HEK293 (cell line): ENCODE results near the gene RPS6KA3.

Experiments used
- CTCF ChIA-PET: fragments of 350-600 bp; formaldehyde crosslinking; extraction: SDS; loops from one replicate; lab custom pipeline; 2021; ENCODE audit warnings: antibody characterized with exemption; lab: Yijun Ruan, JAX
- POLR2A ChIA-PET: fragments of 300-600 bp; formaldehyde crosslinking; extraction: SDS; loops from one replicate; lab custom pipeline; 2020; ENCODE audit warnings: antibody characterized with exemption, inconsistent platforms; lab: Yijun Ruan, JAX
- H3K27ac ChIP-seq: fragments of 200-500 bp; sonication (Bioruptor generic); 2 replicates; pipeline ENCODE4 v1.5.1; 2014; ENCODE audit warnings: low read depth, low read length, control low read depth, inconsistent platforms; ENCODE audit errors: extremely low read depth
- H3K36me3 ChIP-seq, 2 experiments: fragments of 200-500 bp in 1 of 2; sonication (Bioruptor generic) in 1 of 2; 1 replicate in 1 of 2; 2 replicates in 1 of 2; pipeline ENCODE4 v1.5.1; 2014 to 2017; ENCODE audit warnings: inconsistent platforms in 2 of 2, low read length in 2 of 2; ENCODE audit not compliant: control insufficient read depth in 2 of 2, insufficient read depth in 1 of 2
- H3K4me1 ChIP-seq: fragments of 200-500 bp; sonication (Bioruptor generic); 2 replicates; pipeline ENCODE4 v1.5.1; 2014; ENCODE audit warnings: mild to moderate bottlenecking, low read length, inconsistent platforms; ENCODE audit not compliant: control insufficient read depth, insufficient read depth
- H3K4me3 ChIP-seq: 2 replicates; pipeline ENCODE4 v1.5.1; 2011; ENCODE audit warnings: low read depth, mild to moderate bottlenecking, control low read depth, low read length, moderate library complexity
- H3K9me3 ChIP-seq: fragments of 200-500 bp; sonication (Bioruptor generic); 2 replicates; pipeline ENCODE4 v1.5.1; 2014; ENCODE audit warnings: low read depth, low read length, inconsistent platforms; ENCODE audit not compliant: control insufficient read depth, insufficient read depth
- BCL11A ChIP-seq: fragments of 450-650 bp; formaldehyde crosslinking; IDR thresholded peaks from 2 replicates; pipeline ENCODE4 v1.5.1; 2016; ENCODE audit warnings: low read depth, missing biosample characterization, missing genetic modification characterization
- HOXA7 ChIP-seq: sonication (generic); formaldehyde crosslinking; IDR thresholded peaks from 2 replicates; pipeline ENCODE4 v1.8.1; 2022; ENCODE audit warnings: missing genetic modification reagents, borderline replicate concordance
- SETDB1 ChIP-seq: IDR thresholded peaks from one replicate; pipeline ENCODE4 v1.6.1; 2017; ENCODE audit warnings: mild to moderate bottlenecking, low read length, moderate library complexity, mixed read lengths; ENCODE audit not compliant: insufficient read length
- ZNF114 ChIP-seq: fragments of 450-650 bp; formaldehyde crosslinking; IDR thresholded peaks from 2 replicates; pipeline ENCODE4 v1.5.0; 2017; ENCODE audit warnings: missing biosample characterization, missing genetic modification characterization
- ZNF133 ChIP-seq: fragments of 450-650 bp; formaldehyde crosslinking; IDR thresholded peaks from 2 replicates; pipeline ENCODE4 v1.5.1; 2016; ENCODE audit warnings: missing biosample characterization, missing genetic modification characterization
- ZNF146 ChIP-seq: fragments of 450-650 bp; formaldehyde crosslinking; IDR thresholded peaks from 2 replicates; pipeline ENCODE4 v1.5.1; 2016; ENCODE audit warnings: missing biosample characterization, missing genetic modification characterization
- ZNF16 ChIP-seq: fragments of 450-650 bp; formaldehyde crosslinking; IDR thresholded peaks from 2 replicates; pipeline ENCODE4 v1.5.1; 2016; ENCODE audit warnings: low read depth, missing biosample characterization, missing genetic modification characterization
- ZNF211 ChIP-seq: fragments of 450-650 bp; formaldehyde crosslinking; IDR thresholded peaks from 2 replicates; pipeline ENCODE4 v1.5.1; 2016; ENCODE audit warnings: low read depth, missing biosample characterization, missing genetic modification characterization
- ZNF223 ChIP-seq: fragments of 450-650 bp; formaldehyde crosslinking; IDR thresholded peaks from 2 replicates; pipeline ENCODE4 v1.5.1; 2016; ENCODE audit warnings: missing biosample characterization, missing genetic modification characterization
- ZNF324 ChIP-seq: fragments of 450-650 bp; formaldehyde crosslinking; IDR thresholded peaks from 2 replicates; pipeline ENCODE4 v1.5.1; 2016; ENCODE audit warnings: missing biosample characterization, missing genetic modification characterization
- ZNF426 ChIP-seq: fragments of 450-650 bp; formaldehyde crosslinking; IDR thresholded peaks from 2 replicates; pipeline ENCODE4 v1.5.1; 2017; ENCODE audit warnings: missing biosample characterization, missing genetic modification characterization, mild to moderate bottlenecking, inconsistent platforms, moderate library complexity
- ZNF549 ChIP-seq: fragments of 450-650 bp; IDR thresholded peaks from 2 replicates; pipeline ENCODE4 v1.5.1; 2018; ENCODE audit warnings: missing biosample characterization, missing genetic modification characterization, mild to moderate bottlenecking, inconsistent platforms, moderate library complexity
- ZNF555 ChIP-seq: fragments of 450-650 bp; formaldehyde crosslinking; conservative IDR thresholded peaks from 2 replicates; pipeline ENCODE4 v1.5.1; 2017; ENCODE audit warnings: missing biosample characterization, mild to moderate bottlenecking, missing genetic modification characterization, inconsistent platforms
- ZNF558 ChIP-seq: fragments of 450-650 bp; formaldehyde crosslinking; IDR thresholded peaks from 2 replicates; pipeline ENCODE4 v1.5.1; 2016; ENCODE audit warnings: missing biosample characterization, missing genetic modification characterization
- ZNF776 ChIP-seq: fragments of 450-650 bp; formaldehyde crosslinking; IDR thresholded peaks from 2 replicates; pipeline ENCODE4 v1.5.0; 2017; ENCODE audit warnings: missing biosample characterization, missing genetic modification characterization, borderline replicate concordance
- TF ChIP-seq, protein P1 (sequence below): fragments of 450-650 bp; formaldehyde crosslinking; IDR thresholded peaks from 2 replicates; pipeline ENCODE4 v1.5.1; 2016; ENCODE audit warnings: missing biosample characterization, missing genetic modification characterization
- TF ChIP-seq, protein P2 (sequence below): fragments of 450-650 bp; formaldehyde crosslinking; IDR thresholded peaks from 2 replicates; pipeline ENCODE4 v1.5.1; 2017; ENCODE audit warnings: missing biosample characterization, missing genetic modification characterization

The RPS6KA3 gene

DNA sequence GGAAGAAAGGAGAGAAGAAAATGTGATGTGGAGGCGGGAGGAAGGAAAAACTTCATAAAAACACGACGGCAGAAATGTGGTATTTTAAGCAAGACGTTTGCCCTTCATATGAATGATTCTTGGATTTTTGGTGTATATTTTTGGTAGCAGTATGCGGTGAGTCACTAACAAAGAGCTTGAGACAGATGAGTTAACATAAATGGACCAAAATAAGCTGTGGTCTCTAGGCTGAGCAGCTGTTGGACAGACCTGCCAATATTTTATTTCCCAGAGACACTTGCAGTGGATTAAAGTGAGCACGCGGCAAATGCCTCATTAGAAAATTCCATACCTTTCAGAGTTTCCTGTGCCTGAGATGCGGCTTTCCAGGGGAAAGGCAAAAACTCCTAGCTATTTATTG, 43.1 kb upstream of the RPS6KA3 start (continued):
- TF ChIP-seq, protein P1, sequence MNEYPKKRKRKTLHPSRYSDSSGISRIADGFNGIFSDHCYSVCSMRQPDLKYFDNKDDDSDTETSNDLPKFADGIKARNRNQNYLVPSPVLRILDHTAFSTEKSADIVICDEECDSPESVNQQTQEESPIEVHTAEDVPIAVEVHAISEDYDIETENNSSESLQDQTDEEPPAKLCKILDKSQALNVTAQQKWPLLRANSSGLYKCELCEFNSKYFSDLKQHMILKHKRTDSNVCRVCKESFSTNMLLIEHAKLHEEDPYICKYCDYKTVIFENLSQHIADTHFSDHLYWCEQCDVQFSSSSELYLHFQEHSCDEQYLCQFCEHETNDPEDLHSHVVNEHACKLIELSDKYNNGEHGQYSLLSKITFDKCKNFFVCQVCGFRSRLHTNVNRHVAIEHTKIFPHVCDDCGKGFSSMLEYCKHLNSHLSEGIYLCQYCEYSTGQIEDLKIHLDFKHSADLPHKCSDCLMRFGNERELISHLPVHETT, result no peak

DNA sequence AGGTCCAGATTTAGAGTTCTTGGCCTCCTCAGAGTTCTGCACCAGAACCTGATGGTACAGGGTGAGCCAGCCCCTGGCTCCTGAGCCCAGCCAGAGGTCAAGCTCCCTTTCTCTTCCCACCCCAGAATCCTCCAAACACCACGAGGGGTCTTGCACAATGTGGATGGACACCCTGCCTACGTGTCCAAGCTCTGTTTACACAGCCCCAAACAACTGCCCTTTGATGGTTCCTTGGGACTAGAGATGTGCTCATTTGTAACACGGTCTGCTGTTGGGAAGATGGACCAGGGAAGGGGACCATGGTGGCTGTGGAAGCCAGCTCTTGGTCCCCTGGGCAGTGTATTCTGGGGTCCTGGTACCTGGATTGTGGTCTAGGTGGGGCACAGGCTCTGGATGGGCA, 40.0 kb upstream of the RPS6KA3 start:
- CTCF ChIA-PET, result no interaction called here
- Histone ChIP-seq H3K27ac (no peak overlapping the region), H3K36me3 (no peaks in the 10 kb centered on the region), H3K9me3 (no peaks in the 10 kb centered on the region), H3K4me1 (no peaks in the 10 kb centered on the region), H3K4me3 (no peak overlapping the region)
- TF ChIP-seq ZNF133 (tag by site-specific recombination), result no peak
- TF ChIP-seq ZNF426 (tag by site-specific recombination), result no peak
- no peak for TF ChIP-seq ZNF549 (tag by site-specific recombination)
- no peak for TF ChIP-seq ZNF223
- POLR2A ChIA-PET, result no interaction called here

DNA sequence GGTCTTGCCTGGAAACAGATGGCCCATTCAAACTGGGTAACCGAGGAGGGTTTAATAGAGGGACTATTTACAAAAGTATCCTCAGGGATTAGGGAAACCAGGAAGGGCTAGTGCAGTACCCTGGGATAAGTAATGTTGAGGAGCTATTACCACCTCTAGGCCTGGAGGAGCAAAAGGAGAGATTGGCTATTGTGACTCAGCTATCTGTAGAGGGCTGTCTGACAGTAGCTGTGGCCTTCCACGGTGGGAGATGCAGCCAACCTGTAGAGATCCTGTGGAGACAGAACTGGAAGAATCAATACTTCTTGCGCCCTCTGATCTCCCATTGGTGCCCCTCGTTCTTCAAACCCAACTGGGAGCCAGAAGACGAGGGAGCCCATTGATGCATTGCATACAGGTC, 34.1 kb upstream of the RPS6KA3 start:
- ChIA-PET CTCF (no interaction called here), POLR2A (no interaction called here)
- H3K27ac ChIP-seq, result no peak overlapping the region
- no peak overlapping the region for H3K4me3 ChIP-seq
- no peaks in the 10 kb centered on the region for H3K9me3 ChIP-seq
- H3K4me1 ChIP-seq, result no peaks in the 10 kb centered on the region
- TF ChIP-seq, protein P2, sequence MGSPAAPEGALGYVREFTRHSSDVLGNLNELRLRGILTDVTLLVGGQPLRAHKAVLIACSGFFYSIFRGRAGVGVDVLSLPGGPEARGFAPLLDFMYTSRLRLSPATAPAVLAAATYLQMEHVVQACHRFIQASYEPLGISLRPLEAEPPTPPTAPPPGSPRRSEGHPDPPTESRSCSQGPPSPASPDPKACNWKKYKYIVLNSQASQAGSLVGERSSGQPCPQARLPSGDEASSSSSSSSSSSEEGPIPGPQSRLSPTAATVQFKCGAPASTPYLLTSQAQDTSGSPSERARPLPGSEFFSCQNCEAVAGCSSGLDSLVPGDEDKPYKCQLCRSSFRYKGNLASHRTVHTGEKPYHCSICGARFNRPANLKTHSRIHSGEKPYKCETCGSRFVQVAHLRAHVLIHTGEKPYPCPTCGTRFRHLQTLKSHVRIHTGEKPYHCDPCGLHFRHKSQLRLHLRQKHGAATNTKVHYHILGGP (tag by site-specific recombination), result no peak
- TF ChIP-seq, all 188 proteins: peak for 0
- H3K36me3 ChIP-seq, result no peaks in the 10 kb centered on the region

DNA sequence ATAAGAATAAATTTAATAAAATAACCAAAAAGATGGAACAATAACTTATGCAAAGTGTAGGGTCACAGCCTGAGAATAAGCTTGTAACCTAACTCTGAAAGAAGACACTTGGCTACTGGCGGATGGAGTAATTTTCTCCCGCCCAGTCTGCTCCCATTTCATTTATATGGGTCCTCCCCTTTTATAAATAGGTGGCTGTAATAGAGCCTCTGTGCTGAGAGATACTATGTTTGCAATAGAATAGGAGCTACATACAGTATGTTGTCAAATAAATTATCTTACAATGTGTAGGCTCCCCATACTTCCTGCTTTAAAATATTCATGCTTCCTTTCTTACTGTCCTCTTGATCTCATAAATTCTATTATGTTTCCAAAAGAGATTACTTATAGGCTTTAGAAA, 28.2 kb upstream of the RPS6KA3 start:
- TF ChIP-seq ZNF146, result no peak
- TF ChIP-seq SETDB1, result no peak
- no peak for TF ChIP-seq HOXA7 (CRISPR knock-in tag)
- no peak for TF ChIP-seq BCL11A (tag by site-specific recombination)
- no peak for TF ChIP-seq ZNF114 (tag by site-specific recombination)
- TF ChIP-seq ZNF426 (tag by site-specific recombination), result no peak
- TF ChIP-seq ZNF211 (tag by site-specific recombination), result no peak
- TF ChIP-seq ZNF558, result no peak
- no peak for TF ChIP-seq ZNF16 (tag by site-specific recombination)
- no peak for TF ChIP-seq ZNF776 (tag by site-specific recombination)
- no peak for TF ChIP-seq ZNF324 (tag by site-specific recombination)
- TF ChIP-seq ZNF555 (tag by site-specific recombination), result no peak
- POLR2A ChIA-PET, result no interaction called here
- H3K4me1 ChIP-seq, result no peaks in the 10 kb centered on the region
- H3K36me3 ChIP-seq, result no peaks in the 10 kb centered on the region
- no peaks in the 10 kb centered on the region for H3K9me3 ChIP-seq
- H3K4me3 ChIP-seq, result no peak overlapping the region
- CTCF ChIA-PET, result interaction anchor here (1.2 kb wide), 1 partner anchor 19 kb away, joined by 3 read pairs; no protein-coding TSS in a partner anchor
- H3K27ac ChIP-seq, result no peak overlapping the region
